A204.1 (cell line): ENCODE data around the gene NR2E3.

Experiments used
- FAIRE-seq: peaks from 2 replicates; lab custom pipeline; 2012; peaks lifted over from hg19 to GRCh38; lab: Jason Lieb, UNC

The NR2E3 gene

DNA sequence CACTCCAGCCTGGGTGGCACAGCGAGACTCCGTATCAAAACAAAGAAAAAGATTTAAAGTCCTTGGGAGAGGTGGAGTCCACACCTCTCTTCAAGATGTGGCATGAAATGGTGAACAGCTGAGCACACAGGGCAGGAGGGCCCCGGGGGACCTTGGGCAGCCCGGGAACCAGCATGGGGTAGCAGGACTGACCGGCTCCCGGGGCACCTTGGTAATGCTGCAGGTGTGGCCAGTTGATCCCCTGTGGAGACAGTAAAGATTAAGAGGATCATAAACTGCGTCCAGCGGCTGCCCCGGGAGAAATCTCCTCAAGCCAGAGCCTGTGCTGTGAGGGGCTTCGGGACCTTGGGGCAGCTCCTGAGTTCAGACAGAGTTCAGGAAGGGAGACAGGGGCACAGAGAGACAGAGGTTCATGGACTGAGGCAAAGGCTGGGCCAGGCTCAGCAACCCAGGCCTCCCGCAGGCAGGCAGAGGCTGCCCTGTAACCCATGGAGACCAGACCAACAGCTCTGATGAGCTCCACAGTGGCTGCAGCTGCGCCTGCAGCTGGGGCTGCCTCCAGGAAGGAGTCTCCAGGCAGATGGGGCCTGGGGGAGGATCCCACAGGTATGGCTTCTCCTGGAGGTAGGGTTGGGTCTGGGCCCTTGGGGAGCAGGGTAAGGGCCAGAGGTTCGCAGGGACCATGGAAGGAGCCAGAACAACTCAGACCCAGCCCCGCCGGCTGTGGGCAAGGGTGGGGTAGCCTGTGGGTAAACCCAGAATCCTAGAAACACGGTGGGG, at the start of gene NR2E3:
TSS of gene NR2E3 (plus strand) at position 299 of the 780 bp plus-strand sequence. CDS start at position 489, 190 bp downstream.
- FAIRE-seq: no peak

GRCh38 chr15:71760852-71761251, 49.5 kb upstream of the NR2E3 start:
- FAIRE-seq: no peak

- FAIRE-seq: no peak
These were observed 48.7 kb upstream of the NR2E3 start for GRCh38 chr15:71761649-71762048.

GRCh38 chr15:71768184-71768583, 42.2 kb upstream of the NR2E3 start:
- no peak for FAIRE-seq

GRCh38 chr15:71773206-71773859, 37.0 kb upstream of the NR2E3 start:
- no peak for FAIRE-seq

- FAIRE-seq: no peak
These were observed 34.5 kb upstream of the NR2E3 start for GRCh38 chr15:71775856-71776255.

DNA sequence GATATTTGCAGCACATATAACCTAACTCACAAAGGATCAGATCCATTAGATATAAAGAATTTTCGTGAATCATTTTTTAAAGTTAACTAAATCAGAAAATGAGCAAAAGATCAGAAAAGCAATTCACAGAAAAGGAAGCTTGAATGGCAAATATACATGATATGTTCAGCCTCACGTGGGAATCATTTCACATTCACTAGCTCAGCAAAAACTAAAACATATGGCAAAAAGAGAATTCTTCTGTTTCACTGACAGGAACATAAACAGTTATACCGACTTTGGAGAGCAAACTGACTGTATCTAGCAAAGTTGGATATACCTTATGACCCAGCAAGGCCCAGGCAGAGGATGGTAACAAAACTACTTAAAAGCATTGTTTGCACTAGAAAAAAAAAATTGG, 34.0 kb upstream of the NR2E3 start:
- FAIRE-seq: no peak

DNA sequence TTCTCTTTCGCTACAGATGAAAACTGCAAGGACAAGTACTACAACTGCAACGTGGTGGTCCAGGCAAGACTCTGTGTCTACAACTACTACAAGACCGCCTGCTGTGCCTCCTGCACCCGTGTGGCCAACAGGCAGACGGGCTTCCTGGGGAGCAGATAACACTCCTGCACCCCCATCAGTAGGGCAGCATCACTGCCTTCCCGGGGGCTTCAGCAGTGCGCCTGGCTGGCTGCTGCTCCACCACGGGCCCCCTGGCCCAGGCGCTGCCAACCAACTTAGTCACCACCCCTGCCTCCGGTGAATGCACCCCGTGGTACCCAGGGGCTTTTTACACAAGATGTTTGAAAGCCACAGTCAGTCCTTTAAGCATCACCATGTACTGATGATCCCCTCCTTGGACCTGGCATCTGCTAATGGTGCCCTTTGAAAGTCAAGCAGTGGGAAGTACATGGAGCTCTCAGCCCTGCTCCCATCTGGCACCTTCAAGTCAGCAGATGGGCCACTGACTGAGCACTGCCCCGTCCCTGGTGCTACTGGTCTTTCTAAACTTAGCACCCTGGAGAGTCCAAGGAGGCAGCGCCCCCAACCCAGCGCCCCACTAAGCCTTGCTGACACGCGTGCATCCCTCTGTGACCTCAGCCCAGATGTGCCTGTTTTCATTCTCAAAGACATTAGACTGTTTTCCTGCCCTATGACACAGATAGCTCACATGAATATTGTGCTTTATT, 33.0 kb upstream of the NR2E3 start:
- no peak for FAIRE-seq

DNA sequence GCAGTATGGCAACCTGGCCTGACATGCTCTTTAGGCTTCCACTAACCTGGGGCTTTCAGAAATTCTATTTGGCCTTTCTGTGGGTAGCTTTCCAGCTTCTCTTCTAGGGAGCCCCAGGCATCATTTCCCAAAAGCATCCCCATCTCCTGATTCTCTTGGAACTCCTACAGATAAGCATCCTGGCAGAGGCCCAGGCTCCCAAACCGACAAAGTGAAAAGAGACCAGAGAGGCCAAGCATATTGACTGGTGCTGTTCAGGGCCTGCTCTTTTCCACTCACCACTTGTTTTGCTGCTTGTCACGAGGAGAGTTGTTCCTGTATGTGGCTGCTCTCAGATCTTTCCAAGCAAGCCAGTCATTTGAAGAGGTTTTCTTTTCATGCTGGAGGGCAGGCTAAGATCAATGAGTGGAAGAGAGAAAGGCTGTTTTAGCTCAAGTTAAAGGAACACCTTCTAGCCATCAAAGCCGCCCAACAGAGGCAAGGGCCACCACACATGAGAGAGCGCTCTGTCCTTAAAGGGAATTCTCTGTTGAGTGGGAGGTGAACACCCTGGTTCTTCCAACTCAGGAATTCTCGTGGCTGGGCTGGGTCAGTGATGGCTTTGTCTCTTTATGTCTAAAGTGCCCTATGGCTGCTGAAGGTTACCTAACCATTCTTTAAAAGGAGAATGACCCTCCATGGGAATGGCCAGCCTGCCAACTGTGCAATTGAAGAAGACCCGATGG, 31.1 kb upstream of the NR2E3 start:
- FAIRE-seq: no peak

- no peak for FAIRE-seq
These were observed 30.0 kb upstream of the NR2E3 start for GRCh38 chr15:71780115-71780976.

GRCh38 chr15:71781179-71781964, 29.0 kb upstream of the NR2E3 start:
- no peak for FAIRE-seq

DNA sequence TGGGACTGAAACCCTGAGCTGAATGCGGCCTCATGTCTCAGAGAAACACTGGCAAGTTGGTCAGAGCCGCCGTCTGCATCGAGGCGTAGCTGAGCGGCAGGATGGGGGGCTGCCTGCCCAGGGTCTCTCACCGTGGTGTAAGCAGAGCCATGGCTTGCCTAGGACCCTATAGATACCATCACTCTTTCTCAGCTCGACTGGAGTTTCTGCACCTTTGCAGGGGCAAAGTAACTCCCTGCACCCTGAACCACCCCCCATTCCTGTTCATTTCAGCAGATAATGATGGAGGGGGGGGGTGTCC, 28.4 kb upstream of the NR2E3 start:
- no peak for FAIRE-seq

GRCh38 chr15:71782422-71783165, 27.8 kb upstream of the NR2E3 start:
- FAIRE-seq: no peak

- no peak for FAIRE-seq
These were observed 25.6 kb upstream of the NR2E3 start for GRCh38 chr15:71784719-71785118.

GRCh38 chr15:71785996-71786395, 24.4 kb upstream of the NR2E3 start:
- FAIRE-seq: no peak

GRCh38 chr15:71786673-71787072, 23.7 kb upstream of the NR2E3 start:
- no peak for FAIRE-seq

DNA sequence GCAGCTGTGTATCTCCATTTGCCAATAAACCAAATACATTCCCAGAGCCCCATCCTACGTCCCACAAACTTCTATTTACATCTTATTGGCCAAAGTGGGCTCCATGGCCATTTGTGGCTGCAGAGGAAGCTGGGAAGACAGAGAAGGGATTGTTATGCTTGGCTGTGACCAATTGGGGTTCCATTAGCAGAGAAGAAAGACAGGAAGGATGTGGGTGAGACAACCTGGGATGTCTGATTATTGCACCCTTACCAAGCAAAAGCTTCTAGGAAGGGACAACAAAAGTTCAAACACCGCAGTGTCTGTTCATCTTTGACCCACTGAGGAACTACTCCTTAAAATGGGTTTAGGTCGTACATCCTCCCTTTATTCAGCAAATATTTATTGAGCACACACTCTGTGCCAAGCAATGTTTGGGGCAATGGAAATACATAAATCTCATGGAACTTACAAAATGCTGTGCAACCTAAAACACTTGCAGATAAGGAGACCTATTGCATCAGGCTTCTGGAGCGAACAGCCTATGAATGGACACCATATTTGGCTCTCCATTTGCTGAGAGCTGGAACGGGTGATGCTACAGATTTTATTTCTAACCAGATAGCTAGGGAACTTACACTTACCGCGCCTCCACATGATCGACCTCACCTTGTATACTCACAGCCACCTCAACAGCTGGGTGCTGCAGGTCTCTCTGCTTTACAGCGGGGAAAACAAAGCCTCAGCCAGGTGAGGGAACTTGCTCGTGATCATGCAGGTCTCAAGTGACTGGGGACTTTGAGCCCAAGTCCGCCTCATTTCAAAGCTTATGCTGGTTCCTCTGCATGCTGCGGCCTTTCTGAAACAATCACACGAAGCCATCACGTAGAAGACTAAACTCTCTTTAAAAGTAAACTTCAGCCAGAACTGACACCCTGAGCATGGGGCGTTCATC, 21.4 kb upstream of the NR2E3 start:
- no peak for FAIRE-seq

- no peak for FAIRE-seq
These were observed 20.7 kb upstream of the NR2E3 start for GRCh38 chr15:71789616-71790015.

- FAIRE-seq: no peak
These were observed 20.3 kb upstream of the NR2E3 start for GRCh38 chr15:71790081-71790480.
